Loucy (cell line): Measurements from ENCODE around the gene SH3RF1.

Source experiments
- H2AFZ ChIP-seq: fragments of 200-600 bp; sonication (generic); 2 replicates; pipeline ENCODE4 v1.6.0; 2016; ENCODE audit warnings: antibody characterized with exemption, mild to moderate bottlenecking, low read length, moderate library complexity
- H3F3A ChIP-seq: fragments of 200-600 bp; 2 replicates; pipeline ENCODE4 v1.6.0; 2016; ENCODE audit warnings: antibody characterized with exemption, low read depth, mild to moderate bottlenecking
- H3K27me3 ChIP-seq: fragments of 200-600 bp; sonication (generic); 2 replicates; pipeline ENCODE4 v1.6.1; 2014; ENCODE audit warnings: low read length, mild to moderate bottlenecking; ENCODE audit not compliant: insufficient read depth, poor library complexity, severe bottlenecking
- H3K36me3 ChIP-seq: fragments of 200-600 bp; sonication (generic); 2 replicates; pipeline ENCODE4 v1.6.1; 2016; ENCODE audit warnings: low read length; ENCODE audit not compliant: insufficient read depth
- H3K4me1 ChIP-seq: fragments of 200-600 bp; sonication (generic); 2 replicates; pipeline ENCODE4 v1.5.1; 2014; ENCODE audit warnings: low read length, mild to moderate bottlenecking; ENCODE audit not compliant: insufficient read depth, poor library complexity, severe bottlenecking
- H3K4me2 ChIP-seq: fragments of 200-600 bp; sonication (generic); 2 replicates; pipeline ENCODE4 v1.6.0; 2014; ENCODE audit warnings: antibody characterized with exemption, low read length, low read depth, mild to moderate bottlenecking; ENCODE audit not compliant: poor library complexity, severe bottlenecking
- H3K4me3 ChIP-seq: fragments of 200-600 bp; sonication (generic); 2 replicates; pipeline ENCODE4 v1.5.1; 2014; ENCODE audit warnings: low read length, mild to moderate bottlenecking, mixed read lengths; ENCODE audit not compliant: poor library complexity, severe bottlenecking
- H3K79me2 ChIP-seq: fragments of 200-600 bp; sonication (generic); 2 replicates; pipeline ENCODE4 v1.6.1; 2014; ENCODE audit warnings: low read length; ENCODE audit not compliant: insufficient read depth
- H3K9ac ChIP-seq: fragments of 200-600 bp; sonication (generic); 2 replicates; pipeline ENCODE4 v1.6.0; 2014; ENCODE audit warnings: mild to moderate bottlenecking, low read depth, low read length, moderate library complexity; ENCODE audit not compliant: poor library complexity, severe bottlenecking
- H3K9me2 ChIP-seq: fragments of 200-600 bp; sonication (generic); replicated peaks from 2 replicates; pipeline ENCODE4 v1.6.1; 2016; ENCODE audit warnings: low read depth, low read length, mixed read lengths
- H3K9me3 ChIP-seq: fragments of 200-600 bp; sonication (generic); 2 replicates; pipeline ENCODE4 v1.6.1; 2014; ENCODE audit warnings: mild to moderate bottlenecking, antibody characterized with exemption, low read length, low read depth; ENCODE audit not compliant: insufficient read depth
- H4K20me1 ChIP-seq: fragments of 200-600 bp; sonication (generic); 2 replicates; pipeline ENCODE4 v1.6.0; 2014; ENCODE audit warnings: antibody characterized with exemption, low read length, mild to moderate bottlenecking; ENCODE audit not compliant: insufficient read depth, poor library complexity, severe bottlenecking
- CTCF ChIP-seq: fragments of 200-600 bp; sonication (generic); conservative IDR thresholded peaks from 2 replicates; pipeline ENCODE4 v1.5.1; 2014; ENCODE audit warnings: mild to moderate bottlenecking, antibody characterized with exemption, low read length
- EZH2phosphoT487 ChIP-seq: fragments of 200-600 bp; IDR thresholded peaks from 2 replicates; pipeline ENCODE4 v1.6.1; 2018; ENCODE audit warnings: antibody characterized with exemption, mild to moderate bottlenecking, moderate library complexity, borderline replicate concordance

The SH3RF1 gene

GRCh38 chr4:169209388-169209883, 61.3 kb downstream of the SH3RF1 start:
- Histone ChIP-seq H3F3A (no peaks in the 10 kb centered on the region), H2AFZ (no peak overlapping the region), H3K9me2 (no peaks in the 10 kb centered on the region), H3K27me3 (no peaks in the 10 kb centered on the region), H3K36me3 (no peaks in the 10 kb centered on the region), H3K9ac (no peak overlapping the region), H3K4me3 (no peak overlapping the region), H4K20me1 (no peaks in the 10 kb centered on the region), H3K79me2 (no peaks in the 10 kb centered on the region), H3K4me2 (no peak overlapping the region), H3K4me1 (no peaks in the 10 kb centered on the region), H3K9me3 (peaks cover 7% of the 10 kb centered on the region; the same call in 1 of the 2 replicates)
- no peak for TF ChIP-seq CTCF
- no peak for TF ChIP-seq EZH2phosphoT487

GRCh38 chr4:169208516-169208915, 62.2 kb downstream of the SH3RF1 start:
- Histone ChIP-seq H3K9me3 (0 out of 2 replicates have a peak, but pooled peaks cover under 1% of the 10 kb centered on the region), H3K9me2 (no peaks in the 10 kb centered on the region), H4K20me1 (no peaks in the 10 kb centered on the region), H3K9ac (no peak overlapping the region), H3K79me2 (no peaks in the 10 kb centered on the region), H3K36me3 (no peaks in the 10 kb centered on the region), H3K4me1 (no peaks in the 10 kb centered on the region), H2AFZ (no peak overlapping the region), H3F3A (no peaks in the 10 kb centered on the region), H3K4me3 (no peak overlapping the region), H3K27me3 (no peaks in the 10 kb centered on the region), H3K4me2 (no peak overlapping the region)
- no peak for TF ChIP-seq EZH2phosphoT487
- no peak for TF ChIP-seq CTCF

- Histone ChIP-seq H2AFZ (no peak overlapping the region), H3K4me2 (no peak overlapping the region), H3K4me1 (no peaks in the 10 kb centered on the region), H4K20me1 (no peaks in the 10 kb centered on the region), H3K36me3 (no peaks in the 10 kb centered on the region), H3K79me2 (no peaks in the 10 kb centered on the region), H3K9me3 (no peaks in the 10 kb centered on the region), H3K9me2 (no peaks in the 10 kb centered on the region), H3K27me3 (no peaks in the 10 kb centered on the region), H3K4me3 (no peak overlapping the region), H3F3A (no peaks in the 10 kb centered on the region), H3K9ac (no peak overlapping the region)
- no peak for TF ChIP-seq EZH2phosphoT487
- no peak for TF ChIP-seq CTCF
Observed at GRCh38 chr4:169208090-169208455, 62.7 kb downstream of the SH3RF1 start.
